ENCODE measurements around the gene COG3. TPM values are rescaled to one million over a fixed set of nuclear protein-coding genes. Genes with fewer than 3 reads are reported as not detected.

The COG3 gene
- total and polyA plus RNA-seq, 2 of the 13 experiments (the other 11 are each of a cell fraction or from before 2014, with no cell fraction given) = 37.8 to 47.5 TPM

DNA sequence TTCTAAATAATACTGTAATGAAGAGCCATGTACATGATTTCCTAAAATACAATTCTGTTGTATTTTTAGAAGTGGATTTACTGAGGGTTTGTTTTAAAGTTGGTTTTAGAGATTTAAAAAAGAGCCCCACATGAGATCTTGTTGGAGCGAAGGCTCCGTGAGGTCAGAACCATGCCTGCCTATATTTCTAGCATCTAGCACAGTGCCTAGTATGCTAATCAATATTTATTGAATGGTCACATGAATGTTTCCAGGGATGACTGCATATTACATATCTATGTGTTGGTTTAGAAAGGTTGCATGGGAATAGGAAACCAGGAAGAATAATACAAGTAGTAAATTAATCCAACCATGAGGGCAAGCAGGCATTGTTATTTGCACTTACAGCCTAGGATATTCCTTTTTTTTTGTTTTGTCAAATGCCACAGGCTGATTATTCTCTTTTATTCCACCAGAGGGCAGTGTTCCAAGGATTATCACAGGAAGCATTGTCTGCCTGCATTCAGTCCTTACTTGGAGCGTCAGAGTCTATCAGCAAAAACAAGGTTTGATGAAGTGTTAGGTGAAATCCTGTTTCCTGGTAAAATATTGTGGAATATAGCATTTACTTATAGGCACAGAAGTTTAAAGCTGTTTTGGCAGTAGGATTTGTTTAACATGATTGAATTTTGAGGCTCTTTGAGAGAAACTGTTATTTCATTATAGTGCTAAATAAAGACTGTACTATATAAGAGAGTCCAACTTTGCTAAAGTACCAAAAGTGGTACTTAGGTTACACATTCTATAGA lies 46.8 kb downstream of the COG3 start (continued):
- TF ChIP-seq, protein P1, sequence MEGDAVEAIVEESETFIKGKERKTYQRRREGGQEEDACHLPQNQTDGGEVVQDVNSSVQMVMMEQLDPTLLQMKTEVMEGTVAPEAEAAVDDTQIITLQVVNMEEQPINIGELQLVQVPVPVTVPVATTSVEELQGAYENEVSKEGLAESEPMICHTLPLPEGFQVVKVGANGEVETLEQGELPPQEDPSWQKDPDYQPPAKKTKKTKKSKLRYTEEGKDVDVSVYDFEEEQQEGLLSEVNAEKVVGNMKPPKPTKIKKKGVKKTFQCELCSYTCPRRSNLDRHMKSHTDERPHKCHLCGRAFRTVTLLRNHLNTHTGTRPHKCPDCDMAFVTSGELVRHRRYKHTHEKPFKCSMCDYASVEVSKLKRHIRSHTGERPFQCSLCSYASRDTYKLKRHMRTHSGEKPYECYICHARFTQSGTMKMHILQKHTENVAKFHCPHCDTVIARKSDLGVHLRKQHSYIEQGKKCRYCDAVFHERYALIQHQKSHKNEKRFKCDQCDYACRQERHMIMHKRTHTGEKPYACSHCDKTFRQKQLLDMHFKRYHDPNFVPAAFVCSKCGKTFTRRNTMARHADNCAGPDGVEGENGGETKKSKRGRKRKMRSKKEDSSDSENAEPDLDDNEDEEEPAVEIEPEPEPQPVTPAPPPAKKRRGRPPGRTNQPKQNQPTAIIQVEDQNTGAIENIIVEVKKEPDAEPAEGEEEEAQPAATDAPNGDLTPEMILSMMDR (CRISPR knock-in tag; IDR thresholded peaks at IDR 0.05) = peak; percentile 75
- TF ChIP-seq, protein P2, sequence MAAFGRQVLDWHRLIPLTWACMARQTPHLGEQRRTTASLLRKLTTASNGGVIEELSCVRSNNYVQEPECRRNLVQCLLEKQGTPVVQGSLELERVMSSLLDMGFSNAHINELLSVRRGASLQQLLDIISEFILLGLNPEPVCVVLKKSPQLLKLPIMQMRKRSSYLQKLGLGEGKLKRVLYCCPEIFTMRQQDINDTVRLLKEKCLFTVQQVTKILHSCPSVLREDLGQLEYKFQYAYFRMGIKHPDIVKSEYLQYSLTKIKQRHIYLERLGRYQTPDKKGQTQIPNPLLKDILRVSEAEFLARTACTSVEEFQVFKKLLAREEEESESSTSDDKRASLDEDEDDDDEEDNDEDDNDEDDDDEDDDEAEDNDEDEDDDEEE (CRISPR knock-in tag; IDR thresholded peaks at IDR 0.05) = no peak
- TF ChIP-seq ZNF616 (CRISPR knock-in tag; IDR thresholded peaks at IDR 0.05; ENCODE audit: low read depth) (no peak), PAF1 (CRISPR knock-in tag; IDR thresholded peaks at IDR 0.05) (no peak), STAG1 (CRISPR knock-in tag; IDR thresholded peaks at IDR 0.05) (peak; percentile 51; the same call in 1 of the 2 replicates), ZNF75D (CRISPR knock-in tag; IDR thresholded peaks at IDR 0.05; ENCODE audit: borderline replicate concordance) (no peak), ZNF232 (CRISPR knock-in tag; IDR thresholded peaks at IDR 0.05; ENCODE audit: borderline replicate concordance) (no peak), MAF1 (CRISPR knock-in tag; IDR thresholded peaks at IDR 0.05; ENCODE audit: borderline replicate concordance) (no peak), IRF2 (CRISPR knock-in tag; IDR thresholded peaks at IDR 0.05) (no peak)
- TF ChIP-seq, protein P3, sequence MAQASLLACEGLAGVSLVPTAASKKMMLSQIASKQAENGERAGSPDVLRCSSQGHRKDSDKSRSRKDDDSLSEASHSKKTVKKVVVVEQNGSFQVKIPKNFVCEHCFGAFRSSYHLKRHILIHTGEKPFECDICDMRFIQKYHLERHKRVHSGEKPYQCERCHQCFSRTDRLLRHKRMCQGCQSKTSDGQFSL (CRISPR knock-in tag; IDR thresholded peaks at IDR 0.05) = no peak
- TF ChIP-seq, protein P4, sequence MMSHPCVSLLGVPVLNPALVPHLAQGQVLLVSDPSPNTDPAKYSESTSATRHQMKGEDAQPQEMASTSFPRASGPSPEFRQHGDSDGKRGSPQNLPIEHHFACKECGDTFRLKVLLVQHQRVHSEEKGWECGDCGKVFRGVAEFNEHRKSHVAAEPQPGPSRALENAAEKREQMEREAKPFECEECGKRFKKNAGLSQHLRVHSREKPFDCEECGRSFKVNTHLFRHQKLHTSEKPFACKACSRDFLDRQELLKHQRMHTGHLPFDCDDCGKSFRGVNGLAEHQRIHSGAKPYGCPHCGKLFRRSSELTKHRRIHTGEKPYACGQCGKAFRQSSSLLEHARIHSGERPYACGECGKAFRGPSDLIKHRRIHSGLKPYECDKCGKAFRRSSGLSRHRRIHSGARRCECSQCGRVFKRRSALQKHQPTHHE (CRISPR knock-in tag; IDR thresholded peaks at IDR 0.05; ENCODE audit: borderline replicate concordance) = no peak
- TF ChIP-seq, protein P5, sequence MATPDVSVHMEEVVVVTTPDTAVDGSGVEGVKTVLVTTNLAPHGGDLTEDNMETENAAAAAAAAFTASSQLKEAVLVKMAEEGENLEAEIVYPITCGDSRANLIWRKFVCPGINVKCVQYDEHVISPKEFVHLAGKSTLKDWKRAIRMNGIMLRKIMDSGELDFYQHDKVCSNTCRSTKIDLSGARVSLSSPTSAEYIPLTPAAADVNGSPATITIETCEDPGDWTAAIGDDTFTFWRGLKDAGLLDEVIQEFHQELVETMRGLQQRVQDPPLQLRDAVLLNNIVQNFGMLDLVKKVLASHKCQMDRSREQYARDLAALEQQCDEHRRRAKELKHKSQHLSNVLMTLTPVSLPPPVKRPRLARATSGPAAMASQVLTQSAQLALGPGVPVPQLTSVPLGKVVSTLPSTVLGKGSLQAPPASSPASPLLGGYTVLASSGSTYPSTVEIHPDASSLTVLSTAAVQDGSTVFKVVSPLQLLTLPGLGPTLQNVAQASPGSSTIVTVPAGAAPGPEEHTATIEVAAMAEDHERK (CRISPR knock-in tag; IDR thresholded peaks at IDR 0.05; ENCODE audit: low read depth) = no peak
- TF ChIP-seq, protein P6, sequence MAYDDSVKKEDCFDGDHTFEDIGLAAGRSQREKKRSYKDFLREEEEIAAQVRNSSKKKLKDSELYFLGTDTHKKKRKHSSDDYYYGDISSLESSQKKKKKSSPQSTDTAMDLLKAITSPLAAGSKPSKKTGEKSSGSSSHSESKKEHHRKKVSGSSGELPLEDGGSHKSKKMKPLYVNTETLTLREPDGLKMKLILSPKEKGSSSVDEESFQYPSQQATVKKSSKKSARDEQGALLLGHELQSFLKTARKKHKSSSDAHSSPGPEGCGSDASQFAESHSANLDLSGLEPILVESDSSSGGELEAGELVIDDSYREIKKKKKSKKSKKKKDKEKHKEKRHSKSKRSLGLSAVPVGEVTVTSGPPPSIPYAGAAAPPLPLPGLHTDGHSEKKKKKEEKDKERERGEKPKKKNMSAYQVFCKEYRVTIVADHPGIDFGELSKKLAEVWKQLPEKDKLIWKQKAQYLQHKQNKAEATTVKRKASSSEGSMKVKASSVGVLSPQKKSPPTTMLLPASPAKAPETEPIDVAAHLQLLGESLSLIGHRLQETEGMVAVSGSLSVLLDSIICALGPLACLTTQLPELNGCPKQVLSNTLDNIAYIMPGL (CRISPR knock-in tag; IDR thresholded peaks at IDR 0.05; ENCODE audit: borderline replicate concordance in 1 of 2, low read depth in 1 of 2) = 0 out of 4 replicates have a peak, but pooled peaks of 1 of the 2 experiments have one; percentile 36
- TF ChIP-seq, protein P7, sequence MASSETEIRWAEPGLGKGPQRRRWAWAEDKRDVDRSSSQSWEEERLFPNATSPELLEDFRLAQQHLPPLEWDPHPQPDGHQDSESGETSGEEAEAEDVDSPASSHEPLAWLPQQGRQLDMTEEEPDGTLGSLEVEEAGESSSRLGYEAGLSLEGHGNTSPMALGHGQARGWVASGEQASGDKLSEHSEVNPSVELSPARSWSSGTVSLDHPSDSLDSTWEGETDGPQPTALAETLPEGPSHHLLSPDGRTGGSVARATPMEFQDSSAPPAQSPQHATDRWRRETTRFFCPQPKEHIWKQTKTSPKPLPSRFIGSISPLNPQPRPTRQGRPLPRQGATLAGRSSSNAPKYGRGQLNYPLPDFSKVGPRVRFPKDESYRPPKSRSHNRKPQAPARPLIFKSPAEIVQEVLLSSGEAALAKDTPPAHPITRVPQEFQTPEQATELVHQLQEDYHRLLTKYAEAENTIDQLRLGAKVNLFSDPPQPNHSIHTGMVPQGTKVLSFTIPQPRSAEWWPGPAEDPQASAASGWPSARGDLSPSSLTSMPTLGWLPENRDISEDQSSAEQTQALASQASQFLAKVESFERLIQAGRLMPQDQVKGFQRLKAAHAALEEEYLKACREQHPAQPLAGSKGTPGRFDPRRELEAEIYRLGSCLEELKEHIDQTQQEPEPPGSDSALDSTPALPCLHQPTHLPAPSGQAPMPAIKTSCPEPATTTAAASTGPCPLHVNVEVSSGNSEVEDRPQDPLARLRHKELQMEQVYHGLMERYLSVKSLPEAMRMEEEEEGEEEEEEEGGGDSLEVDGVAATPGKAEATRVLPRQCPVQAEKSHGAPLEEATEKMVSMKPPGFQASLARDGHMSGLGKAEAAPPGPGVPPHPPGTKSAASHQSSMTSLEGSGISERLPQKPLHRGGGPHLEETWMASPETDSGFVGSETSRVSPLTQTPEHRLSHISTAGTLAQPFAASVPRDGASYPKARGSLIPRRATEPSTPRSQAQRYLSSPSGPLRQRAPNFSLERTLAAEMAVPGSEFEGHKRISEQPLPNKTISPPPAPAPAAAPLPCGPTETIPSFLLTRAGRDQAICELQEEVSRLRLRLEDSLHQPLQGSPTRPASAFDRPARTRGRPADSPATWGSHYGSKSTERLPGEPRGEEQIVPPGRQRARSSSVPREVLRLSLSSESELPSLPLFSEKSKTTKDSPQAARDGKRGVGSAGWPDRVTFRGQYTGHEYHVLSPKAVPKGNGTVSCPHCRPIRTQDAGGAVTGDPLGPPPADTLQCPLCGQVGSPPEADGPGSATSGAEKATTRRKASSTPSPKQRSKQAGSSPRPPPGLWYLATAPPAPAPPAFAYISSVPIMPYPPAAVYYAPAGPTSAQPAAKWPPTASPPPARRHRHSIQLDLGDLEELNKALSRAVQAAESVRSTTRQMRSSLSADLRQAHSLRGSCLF (CRISPR knock-in tag; IDR thresholded peaks at IDR 0.05; ENCODE audit: borderline replicate concordance) = no peak
